Hematopoietic multipotent progenitor cell (in vitro differentiated cells): ENCODE data around the gene SZT2. TPM values are rescaled to one million over a fixed set of nuclear protein-coding genes. Genes with fewer than 3 reads are reported as not detected.

Experiments used
- DNase-seq, 3 donors: peaks; one replicate each; pipeline ENCODE4 v3.0.0-alpha.2; 2011 to 2015; ENCODE audit warnings: low read depth in 2 of 3, low spot score in 2 of 3
- total RNA-seq: library from RNA; depleted of rRNA; stranded (reverse); fragments of >200 nt; gene quantifications from one replicate; pipeline ENCODE4 v1.2.3, GENCODE V29; 2012

The SZT2 gene
- total RNA-seq, 1 donor: 47.7 TPM

GRCh38 chr1:43421976-43422750, 32.5 kb downstream of the SZT2 start:
- no peak for DNase-seq

GRCh38 chr1:43422995-43423671, 33.4 kb downstream of the SZT2 start:
- no peak for DNase-seq

GRCh38 chr1:43423672-43424550, 34.2 kb downstream of the SZT2 start:
- DNase-seq: no peak

GRCh38 chr1:43425045-43425444, 35.3 kb downstream of the SZT2 start:
- no peak for DNase-seq

GRCh38 chr1:43426221-43426620, 36.5 kb downstream of the SZT2 start:
- DNase-seq: no peak

- DNase-seq: no peak
Observed at GRCh38 chr1:43427524-43427923, 37.8 kb downstream of the SZT2 start.

- no peak for DNase-seq
Observed at GRCh38 chr1:43427941-43428340, 38.2 kb downstream of the SZT2 start.

GRCh38 chr1:43430831-43431230, 41.1 kb downstream of the SZT2 start:
- no peak for DNase-seq

GRCh38 chr1:43431676-43432075, 42.0 kb downstream of the SZT2 start:
- DNase-seq: no peak

GRCh38 chr1:43432171-43432860, 42.6 kb downstream of the SZT2 start:
- DNase-seq: no peak

- no peak for DNase-seq
Observed at GRCh38 chr1:43432907-43433306, 43.2 kb downstream of the SZT2 start.

GRCh38 chr1:43434256-43434655, 44.6 kb downstream of the SZT2 start:
- DNase-seq: no peak

- no peak for DNase-seq
Observed at GRCh38 chr1:43435146-43436145, 45.7 kb downstream of the SZT2 start.

- DNase-seq: no peak
Observed at GRCh38 chr1:43436371-43436770, 46.7 kb downstream of the SZT2 start.

GRCh38 chr1:43437031-43437973, 47.6 kb downstream of the SZT2 start:
- DNase-seq: no peak

- DNase-seq: no peak
Observed at GRCh38 chr1:43438006-43438405, 48.3 kb downstream of the SZT2 start.

GRCh38 chr1:43438576-43438952, 48.9 kb downstream of the SZT2 start:
- no peak for DNase-seq

GRCh38 chr1:43438953-43439581, 49.4 kb downstream of the SZT2 start:
- no peak for DNase-seq
